HG03354 (cell line): ENCODE measurements around the gene PERCC1.
A peak's percentile ranks its signal among the peaks of the same experiment; 100 is the strongest.
"Not testable (repeated sequence)": the region's sequence is repeated elsewhere in the genome, so short reads cannot be mapped to it uniquely, and the experiment has no call there.

Experiments used
- ATAC-seq: cut with Tn5 transposase; IDR thresholded peaks from one replicate; pipeline ENCODE4 v1.9.1; 2021; ENCODE audit warnings: mild to moderate bottlenecking; ENCODE audit not compliant: unreplicated experiment, poor library complexity, severe bottlenecking

Gene PERCC1

GRCh38 chr16:1432388-1433262, 1.7 kb downstream of the PERCC1 start:
- no peak for ATAC-seq

- no peak for ATAC-seq
These were observed 2.3 kb downstream of the PERCC1 start for GRCh38 chr16:1433263-1433560.

DNA sequence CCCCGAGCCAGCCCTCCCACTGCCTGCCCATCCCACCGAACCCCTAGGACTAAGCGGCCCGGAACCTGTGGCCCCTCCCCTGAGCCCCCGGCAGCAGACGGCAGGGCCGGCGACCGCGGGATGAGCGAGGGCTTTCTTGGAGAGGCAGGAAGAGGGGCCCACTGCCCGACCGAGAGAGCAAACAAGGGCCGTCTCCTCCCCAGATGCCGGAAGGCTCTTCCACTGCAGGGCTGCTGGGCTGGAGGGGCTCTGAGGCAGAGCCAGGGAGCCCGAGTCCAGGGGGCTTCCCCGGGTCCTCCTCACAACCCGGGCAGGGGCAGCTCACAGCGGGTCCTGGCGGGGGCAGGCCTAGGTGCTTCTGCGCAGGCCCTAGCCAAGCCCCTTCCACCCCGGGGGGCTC, 2.9 kb downstream of the PERCC1 start:
- no peak for ATAC-seq

DNA sequence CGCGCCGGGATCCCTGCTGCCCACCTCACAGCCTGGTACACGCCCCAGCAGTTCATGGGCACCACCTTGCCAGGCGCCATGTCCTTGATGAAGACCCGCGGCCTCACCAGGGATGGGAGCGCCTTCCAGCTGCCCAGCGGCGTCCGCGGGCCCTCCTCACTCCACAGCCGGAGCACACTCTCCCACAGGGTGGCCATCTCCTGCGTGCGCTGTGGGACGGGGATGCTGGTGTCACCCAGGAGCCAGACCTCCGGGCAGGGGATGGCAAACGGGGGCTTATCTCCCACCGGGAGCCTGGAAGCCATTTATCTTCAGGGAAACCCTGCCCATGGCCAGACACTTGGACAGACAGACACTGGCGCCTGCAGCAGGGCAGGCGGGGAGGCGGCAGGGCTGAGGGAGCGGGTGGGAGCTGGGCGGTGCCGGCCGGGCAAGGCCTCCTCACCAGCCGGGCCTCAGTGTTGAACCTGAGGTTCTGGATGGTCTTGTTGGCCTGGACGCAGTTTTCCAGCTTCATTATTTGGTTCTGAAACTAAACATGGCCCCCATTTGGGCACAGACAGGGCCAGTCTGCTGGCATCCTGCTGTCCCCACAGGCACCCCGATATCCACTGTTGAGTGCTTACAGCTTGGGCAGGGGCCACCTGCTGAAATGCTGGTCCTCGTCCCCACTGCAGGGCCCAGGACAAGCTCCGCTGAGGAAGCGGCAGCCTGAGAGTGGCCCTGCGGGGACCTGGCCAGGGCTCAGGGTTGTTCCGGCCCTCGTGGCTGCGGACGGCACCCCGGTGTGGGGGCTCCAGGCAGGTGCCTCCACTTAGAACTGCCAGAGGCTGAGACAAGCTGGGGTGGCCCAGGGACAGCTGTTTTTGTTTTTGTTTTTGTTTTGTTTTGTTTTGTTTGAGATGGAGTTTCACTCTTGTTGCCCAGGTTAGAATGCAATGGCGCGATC, 4.0 kb downstream of the PERCC1 start:
- no peak for ATAC-seq

- no peak for ATAC-seq
These were observed 5.2 kb downstream of the PERCC1 start for GRCh38 chr16:1435921-1436697.

- ATAC-seq, result no peak
These were observed 6.0 kb downstream of the PERCC1 start for GRCh38 chr16:1436731-1437355.

DNA sequence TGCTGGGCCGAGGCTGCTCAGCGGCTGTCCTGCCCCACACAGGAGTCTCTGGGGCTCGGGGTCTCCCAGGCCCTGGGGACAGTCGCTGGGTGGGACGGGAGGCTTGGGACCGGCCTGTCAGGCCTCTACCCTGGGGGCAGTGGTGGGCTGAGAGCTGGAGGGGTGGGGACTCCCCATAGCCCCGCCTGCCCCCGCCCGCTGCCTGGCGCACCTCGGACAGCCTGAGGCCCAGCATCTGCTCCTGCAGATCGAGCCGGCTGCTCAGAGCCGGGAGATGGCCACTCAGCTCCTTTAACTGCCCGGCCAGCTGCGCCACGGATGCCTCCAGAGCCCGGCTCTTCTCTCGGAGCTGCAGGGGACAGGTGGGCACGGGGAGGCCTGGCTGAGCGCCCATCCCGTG, 6.7 kb downstream of the PERCC1 start:
- no peak for ATAC-seq

DNA sequence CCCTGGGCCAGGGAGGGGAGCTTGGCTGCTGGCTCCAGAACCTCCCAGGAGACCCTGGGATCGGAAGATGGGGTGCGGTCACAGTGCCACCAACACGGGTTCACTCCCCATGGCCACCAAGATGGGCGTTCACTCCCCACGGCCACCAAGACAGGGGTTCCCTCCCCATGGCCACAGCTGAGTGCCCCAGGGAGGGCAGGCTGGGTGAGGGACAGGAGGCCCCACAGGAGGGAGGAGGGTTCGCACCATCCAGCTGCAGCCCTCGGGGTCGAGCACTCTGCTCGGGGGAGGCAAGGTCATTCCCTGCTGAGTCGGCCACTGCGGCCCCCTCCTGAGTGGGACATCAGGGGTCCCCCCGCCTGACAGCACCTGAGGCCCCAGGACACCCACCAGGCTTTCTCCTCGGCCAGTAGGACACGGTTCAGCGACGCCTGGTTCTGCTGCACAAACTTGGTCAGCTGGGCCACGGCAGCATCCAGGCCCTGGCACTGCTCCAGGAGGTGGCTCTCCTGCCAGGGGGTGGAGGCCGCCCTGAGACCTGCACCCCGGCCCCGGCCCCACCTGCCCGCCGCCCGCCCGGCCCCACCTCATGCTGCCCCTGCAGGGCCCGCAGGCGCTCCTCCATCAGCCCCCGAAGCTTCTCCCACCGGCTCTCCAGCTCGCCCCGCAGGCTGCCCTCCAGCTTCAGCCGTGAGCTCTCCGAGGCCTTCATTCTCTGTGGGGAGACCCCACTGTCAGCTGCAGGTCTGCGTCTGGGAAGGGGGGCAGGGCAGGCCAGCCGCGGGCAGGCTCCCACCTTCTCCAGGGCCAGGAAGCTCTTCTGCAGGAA, 7.6 kb downstream of the PERCC1 start:
- ATAC-seq, result no peak

DNA sequence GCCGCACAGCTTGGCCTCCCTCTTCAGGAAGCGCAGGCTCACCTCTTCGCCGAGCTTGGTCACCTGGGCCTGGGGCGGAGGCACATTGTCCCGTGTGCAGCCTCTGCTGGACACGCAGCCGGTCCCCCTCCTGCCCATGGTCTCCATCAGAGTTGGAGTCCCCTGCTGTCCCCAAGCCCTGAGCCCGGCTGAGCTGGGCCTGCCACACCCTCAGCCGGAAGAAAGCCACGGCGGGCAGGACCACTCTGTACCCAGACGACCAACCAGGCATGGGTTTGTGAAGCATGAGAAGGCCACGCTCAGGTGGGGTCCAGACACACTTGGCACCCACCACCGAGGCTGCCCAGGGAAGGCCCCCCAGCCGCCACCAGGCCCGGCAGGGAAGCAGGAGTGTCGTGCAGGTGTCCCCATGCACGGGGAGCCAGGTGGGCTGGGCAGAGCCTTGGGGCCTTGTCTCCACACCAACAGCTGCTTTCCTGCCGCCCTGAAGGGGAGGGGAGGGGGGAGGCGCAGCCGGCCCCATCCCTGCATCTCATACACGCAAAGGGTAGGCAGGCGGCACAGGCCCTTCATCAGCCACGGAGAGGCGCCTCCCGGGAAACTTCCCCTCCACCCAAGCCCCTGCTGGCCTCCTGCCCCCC, 8.3 kb downstream of the PERCC1 start:
- no peak for ATAC-seq

DNA sequence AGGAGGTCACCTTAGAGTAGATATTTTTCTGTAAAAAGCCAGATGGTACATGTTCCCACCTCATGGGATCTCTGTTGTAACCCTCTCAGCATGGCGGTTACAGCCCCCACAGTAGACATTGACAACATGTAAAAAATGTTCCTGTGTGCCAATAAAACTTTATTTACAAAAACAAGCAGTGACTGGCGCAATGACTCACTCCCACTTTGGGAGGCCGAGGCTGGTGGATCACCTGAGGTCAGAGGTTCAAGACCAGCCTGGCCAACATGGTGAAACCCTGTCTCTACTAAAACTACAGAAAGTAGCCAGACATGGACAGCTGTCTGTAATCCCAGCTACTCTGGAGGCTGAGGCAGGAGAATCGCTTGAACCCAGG, 8.8 kb downstream of the PERCC1 start:
- not testable (repeated sequence) for ATAC-seq

GRCh38 chr16:1441391-1441829, 10.5 kb downstream of the PERCC1 start:
- ATAC-seq, result no peak

DNA sequence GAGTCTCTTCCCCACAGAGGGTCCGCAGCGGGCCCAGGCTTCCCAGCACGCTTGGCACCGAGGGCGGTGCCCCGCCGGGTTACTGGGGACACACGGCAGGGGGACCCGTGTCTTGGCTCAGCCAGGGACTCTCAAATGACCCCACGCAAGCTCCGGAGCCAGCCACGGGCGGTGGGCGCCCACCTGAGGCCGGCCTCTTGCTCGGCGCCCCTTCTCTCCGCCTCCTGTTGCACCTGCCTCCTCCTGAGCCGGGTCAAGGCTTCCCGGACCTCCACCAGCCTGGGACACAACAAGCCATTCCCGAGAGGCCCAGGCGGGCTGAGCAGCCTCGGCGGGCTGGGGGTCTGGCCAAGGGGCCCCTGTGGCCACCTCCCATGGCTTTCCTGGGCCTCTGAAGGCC, 11.8 kb downstream of the PERCC1 start:
- ATAC-seq, result no peak

DNA sequence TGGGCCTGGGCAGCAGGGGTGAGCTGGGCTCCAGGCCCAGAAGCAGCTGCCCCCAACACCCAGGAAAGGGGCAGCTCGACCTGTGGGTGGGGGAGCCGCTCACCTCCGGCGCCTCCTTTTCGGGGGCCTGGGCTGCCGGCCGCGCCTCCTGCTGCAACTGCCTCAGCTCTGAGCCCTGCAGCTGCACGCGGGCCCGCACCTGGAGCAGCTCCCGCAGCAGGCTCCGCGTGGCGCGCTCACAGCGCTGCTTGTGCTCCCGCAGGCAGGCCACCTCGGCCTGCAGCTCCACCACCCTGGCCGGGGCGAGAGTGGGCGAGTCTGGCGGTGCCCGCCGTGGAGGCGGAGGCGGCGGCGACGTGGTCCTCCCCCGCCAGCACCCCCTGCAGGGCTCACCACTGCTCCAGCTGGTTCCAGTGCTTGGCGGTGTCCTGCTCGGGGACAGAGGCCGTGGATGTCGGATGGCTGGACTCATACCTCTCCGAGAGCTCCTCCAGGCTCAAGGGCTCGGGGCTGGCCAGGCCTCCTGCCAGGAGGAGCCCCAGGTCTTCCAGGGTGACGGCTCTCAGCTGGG, 12.6 kb downstream of the PERCC1 start:
- ATAC-seq, result no peak

GRCh38 chr16:1443980-1444729, 13.3 kb downstream of the PERCC1 start, which contains the start of gene CCDC154:
Gene CCDC154, minus strand, starts transcription at chr16:1444556. Its CDS starts 234 bp downstream, at chr16:1444322.
- no peak for ATAC-seq

DNA sequence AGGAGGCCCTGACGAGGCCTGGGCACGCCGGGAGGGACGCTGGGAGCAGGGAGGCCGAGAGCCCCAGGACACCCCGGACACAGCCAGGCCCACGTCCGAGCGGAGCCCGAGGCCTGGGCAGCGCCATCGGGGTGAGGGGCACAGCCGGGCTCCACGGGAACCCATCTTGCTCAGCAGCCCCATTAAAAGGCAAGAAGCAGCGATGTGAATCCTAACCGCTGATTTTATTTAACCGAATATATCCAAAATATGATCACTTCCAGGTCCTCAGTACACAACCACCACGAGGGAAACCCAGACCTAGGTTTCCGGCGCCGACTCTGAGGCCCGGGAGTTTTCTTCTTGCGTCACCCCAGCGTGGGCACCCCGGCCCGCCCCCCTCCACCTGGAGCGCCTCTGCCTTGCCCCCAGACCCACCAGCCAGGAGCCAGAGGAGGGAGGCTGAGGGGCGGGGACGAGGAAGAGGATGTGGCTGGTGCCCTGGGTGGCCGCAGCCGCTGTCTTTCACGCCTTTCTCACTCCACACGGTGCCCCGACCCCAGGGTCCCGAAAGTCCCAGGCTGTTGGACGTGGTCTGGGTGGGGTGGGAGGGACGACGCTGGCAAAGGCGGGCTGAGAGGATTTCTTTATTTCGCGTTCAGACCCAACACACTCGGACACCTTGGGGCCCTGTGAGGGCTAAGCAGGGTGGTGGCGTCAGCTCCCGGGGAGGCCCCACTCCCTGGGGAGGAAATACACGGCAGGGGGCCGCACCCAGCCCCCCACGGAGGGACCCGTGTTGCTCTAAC, 14.0 kb downstream of the PERCC1 start:
- peak; percentile 58 for ATAC-seq

- no peak for ATAC-seq
These were observed 14.8 kb downstream of the PERCC1 start for GRCh38 chr16:1445518-1446203.
